Stomach smooth muscle (tissue), 2 donors: ENCODE measurements around the gene SNRPB.
A peak's percentile ranks its signal among the peaks of the same experiment; 100 is the strongest.

Experiments
- H3K27ac ChIP-seq: one replicate; pipeline ENCODE4 v1.7.0; 2013; ENCODE audit warnings: mild to moderate bottlenecking, low read length, inconsistent platforms
- H3K27me3 ChIP-seq, 2 donors: one replicate each; pipeline ENCODE4 v1.7.0; 2013; ENCODE audit warnings: low read length in 2 of 2; ENCODE audit not compliant: insufficient read depth in 2 of 2, control insufficient read depth in 1 of 2
- H3K36me3 ChIP-seq, 2 donors: one replicate each; pipeline ENCODE4 v1.7.0; 2013; ENCODE audit warnings: low read length in 2 of 2; ENCODE audit not compliant: control insufficient read depth in 2 of 2, insufficient read depth in 2 of 2
- H3K4me1 ChIP-seq: one replicate; pipeline ENCODE4 v1.7.0; 2013; ENCODE audit warnings: low read length; ENCODE audit not compliant: control insufficient read depth, insufficient read depth
- H3K4me3 ChIP-seq, 2 donors: one replicate each; pipeline ENCODE4 v1.7.0; 2013; ENCODE audit warnings: low read length in 2 of 2
- H3K9ac ChIP-seq, 2 donors: one replicate each; pipeline ENCODE4 v1.7.0; 2013; ENCODE audit warnings: low read length in 2 of 2, mild to moderate bottlenecking in 1 of 2
- H3K9me3 ChIP-seq, 2 donors: one replicate each; pipeline ENCODE4 v1.7.0; 2013; ENCODE audit warnings: low read length in 2 of 2; ENCODE audit not compliant: control insufficient read depth in 2 of 2
- donor health status: healthy.
- donor health status: Pancreatic carcinoma.

Gene SNRPB

DNA sequence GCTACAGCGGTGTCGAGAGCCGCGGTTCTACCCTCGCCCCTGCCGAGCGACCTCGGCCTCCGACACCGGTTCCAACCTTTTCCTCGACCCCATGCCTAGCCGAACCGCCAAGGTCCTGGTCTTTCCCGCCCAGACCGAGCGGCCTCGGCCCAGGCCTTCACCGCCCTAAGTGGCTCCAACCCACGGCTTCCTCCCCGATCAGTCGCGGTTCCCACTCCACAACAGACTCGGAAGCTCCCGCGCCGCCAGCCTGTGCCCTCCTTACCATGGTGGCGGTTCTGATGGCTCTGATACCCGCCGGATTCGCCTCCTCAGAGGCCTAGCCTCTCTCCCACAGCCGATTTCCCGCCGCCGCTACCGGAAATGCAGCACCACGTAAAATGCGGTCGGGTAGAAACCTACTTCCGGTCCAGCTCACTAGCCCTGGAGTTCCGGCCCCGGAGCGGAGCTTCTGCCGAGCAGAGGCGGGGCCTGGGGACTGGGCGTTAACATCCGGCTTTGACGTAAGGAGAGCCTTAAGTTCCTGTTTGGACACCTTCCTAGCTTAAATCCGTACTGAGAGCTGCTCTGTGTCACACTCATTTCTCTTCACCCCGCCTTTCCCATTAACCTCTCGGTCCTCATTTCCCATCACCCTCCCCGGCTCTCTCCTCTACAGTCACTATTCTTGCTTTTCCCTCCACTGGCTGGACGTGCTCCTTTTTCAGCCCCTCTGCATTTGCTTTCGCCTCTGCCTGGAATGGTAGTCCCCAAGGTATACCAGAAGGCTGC is at the start of gene SNRPB:
Gene SNRPB, minus strand, starts transcription at position 367 of the 771 bp plus-strand sequence. Its CDS starts 99 bp downstream, at position 268.
- Histone ChIP-seq H3K9me3 (no peaks in the 10 kb centered on the region), H3K27me3 (no peaks in the 10 kb centered on the region), H3K9ac (peak within 1 kb of the TSS; percentile 93 to 95)

DNA sequence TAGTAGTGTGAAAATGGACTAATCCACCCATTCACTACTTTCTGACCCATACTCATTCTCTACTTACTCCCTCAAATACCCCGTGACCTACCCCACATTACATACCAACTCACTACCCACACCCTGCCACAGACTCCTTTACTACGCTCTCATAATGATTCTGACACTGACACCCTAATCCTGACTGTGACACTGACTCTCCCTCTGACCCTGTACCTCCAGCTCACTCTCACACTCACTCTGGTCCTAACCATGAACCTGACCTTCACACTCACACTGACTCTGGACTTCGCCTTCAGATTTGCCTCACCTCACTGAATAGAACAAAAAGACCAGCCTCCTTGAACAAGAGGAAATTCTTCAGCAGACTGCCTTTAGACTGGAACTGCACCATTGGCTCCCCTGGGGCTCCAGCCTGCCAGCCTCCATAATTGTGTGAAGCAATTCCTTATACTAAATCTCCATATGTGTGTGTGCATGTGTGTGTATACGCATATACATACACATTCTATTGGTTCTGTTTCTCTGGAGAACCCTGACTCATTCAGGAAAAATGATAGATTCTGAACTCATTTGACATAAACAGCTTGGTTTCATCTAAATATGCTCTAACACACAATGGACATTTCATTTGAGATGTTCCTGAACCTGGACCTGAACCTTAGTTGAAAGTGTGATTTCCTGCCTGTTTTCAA is 48.7 kb upstream of the SNRPB start:
- no peaks in the 10 kb centered on the region for H3K9me3 ChIP-seq
- no peaks in the 10 kb centered on the region for H3K36me3 ChIP-seq
- H3K27ac ChIP-seq, result no peak overlapping the region
- no peak overlapping the region for H3K9ac ChIP-seq
- peaks cover 0 to 2% of the 10 kb centered on the region in 2 donors for H3K27me3 ChIP-seq
- H3K4me3 ChIP-seq, result no peak overlapping the region
- H3K4me1 ChIP-seq, result peaks cover 3% of the 10 kb centered on the region

More for the DNA sequence above, at the start of gene SNRPB:
- Histone ChIP-seq H3K4me3 (peak within 1 kb of the TSS; percentile 91 to 93), H3K27ac (peak within 1 kb of the TSS; percentile 94), H3K36me3 (peaks cover 15 to 16% of the 10 kb centered on the region in 2 donors), H3K4me1 (peaks cover 18% of the 10 kb centered on the region)

DNA sequence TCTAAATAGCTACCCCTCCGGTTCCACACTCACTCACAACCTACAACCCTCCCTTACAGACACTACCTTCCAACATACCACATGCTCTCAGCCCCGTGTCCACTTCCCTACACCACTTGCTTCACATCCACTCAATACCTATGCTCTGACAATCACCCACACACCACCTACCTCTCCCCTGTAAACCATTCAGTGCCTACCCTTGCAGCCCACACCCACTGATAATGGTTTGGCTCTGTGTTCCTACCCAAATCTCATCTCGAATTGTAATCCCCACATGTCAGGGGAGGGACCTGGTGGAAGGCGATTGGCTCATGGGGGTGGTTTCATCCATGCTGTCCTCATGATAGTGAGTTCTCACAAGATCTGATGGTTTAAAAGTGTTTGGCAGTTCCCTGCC is 48.0 kb upstream of the SNRPB start:
- Histone ChIP-seq H3K9ac (no peak overlapping the region), H3K4me1 (no peaks in the 10 kb centered on the region), H3K27ac (no peak overlapping the region), H3K27me3 (peaks cover 0 to 2% of the 10 kb centered on the region in 2 donors), H3K4me3 (no peak overlapping the region), H3K9me3 (no peaks in the 10 kb centered on the region), H3K36me3 (no peaks in the 10 kb centered on the region)

DNA sequence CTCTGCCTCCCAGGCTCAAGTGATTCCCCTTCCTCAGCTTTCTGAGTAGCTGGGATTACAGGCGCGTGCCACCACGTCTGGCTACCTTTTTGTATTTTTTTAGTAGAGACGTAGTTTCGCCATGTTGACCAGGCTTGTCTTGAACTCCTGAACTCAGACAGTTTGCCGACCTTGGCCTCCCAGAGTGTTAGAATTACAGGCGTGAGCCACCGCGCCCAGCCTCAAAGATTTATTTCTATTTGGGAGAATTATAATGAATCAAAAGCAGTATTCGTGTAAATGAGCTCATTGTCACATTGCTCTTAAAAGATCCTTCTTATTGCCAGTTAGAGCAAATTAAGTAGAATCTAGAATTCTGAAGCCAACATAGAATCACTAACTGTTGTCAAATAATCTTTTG is 47.5 kb upstream of the SNRPB start:
- no peaks in the 10 kb centered on the region for H3K4me1 ChIP-seq
- H3K9me3 ChIP-seq, result no peaks in the 10 kb centered on the region
- peaks cover 0 to 2% of the 10 kb centered on the region in 2 donors for H3K27me3 ChIP-seq
- H3K36me3 ChIP-seq, result no peaks in the 10 kb centered on the region
- no peak overlapping the region for H3K4me3 ChIP-seq
- H3K27ac ChIP-seq, result no peak overlapping the region
- H3K9ac ChIP-seq, result no peak overlapping the region

DNA sequence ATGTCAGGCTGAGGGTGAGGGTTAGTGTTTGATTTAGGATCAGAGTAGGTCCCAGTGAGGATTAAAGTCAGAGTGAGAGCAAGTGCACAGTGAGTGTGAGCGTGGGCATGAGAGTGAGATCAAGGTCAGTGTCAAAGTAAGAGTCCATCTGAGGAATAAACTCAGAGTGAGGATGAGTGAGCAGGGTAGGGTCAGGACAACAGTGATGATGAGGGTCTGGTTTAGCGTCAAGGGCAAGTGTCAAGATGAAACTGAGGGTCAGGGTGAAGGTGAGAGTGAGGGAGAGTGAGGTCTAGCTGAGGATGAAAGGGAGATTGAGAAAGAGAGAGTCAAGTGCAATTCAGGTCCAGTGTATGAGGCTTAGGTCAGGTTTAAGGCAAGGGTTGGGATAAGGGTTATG is 45.8 kb upstream of the SNRPB start:
- H3K9ac ChIP-seq, result no peak overlapping the region
- no peak overlapping the region for H3K4me3 ChIP-seq
- no peak overlapping the region for H3K27ac ChIP-seq
- no peaks in the 10 kb centered on the region for H3K36me3 ChIP-seq
- no peaks in the 10 kb centered on the region for H3K9me3 ChIP-seq
- no peaks in the 10 kb centered on the region for H3K4me1 ChIP-seq
- peaks cover 0 to 1% of the 10 kb centered on the region in 2 donors for H3K27me3 ChIP-seq

DNA sequence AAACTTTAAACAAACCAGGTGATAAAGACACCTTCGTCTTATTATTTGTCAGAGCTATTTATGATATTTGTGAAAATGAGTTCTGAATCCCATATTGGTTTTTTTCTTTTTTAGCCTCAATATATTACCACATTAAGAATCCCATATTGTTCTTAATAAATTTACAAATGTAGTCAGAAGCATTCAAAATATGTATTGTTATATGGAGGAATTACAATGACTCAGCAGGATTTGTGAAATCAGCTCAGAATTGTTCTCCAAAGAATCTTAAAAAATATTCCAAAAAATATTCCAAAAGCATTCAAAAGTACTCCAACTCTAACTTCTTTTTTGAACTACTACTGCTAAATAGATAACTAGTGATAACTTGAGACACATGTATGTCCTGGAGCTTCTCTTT is 44.6 kb upstream of the SNRPB start:
- H3K36me3 ChIP-seq, result no peaks in the 10 kb centered on the region
- H3K9ac ChIP-seq, result no peak overlapping the region
- H3K27ac ChIP-seq, result no peak overlapping the region
- no peaks in the 10 kb centered on the region for H3K4me1 ChIP-seq
- H3K9me3 ChIP-seq, result no peaks in the 10 kb centered on the region
- H3K4me3 ChIP-seq, result no peak overlapping the region
- H3K27me3 ChIP-seq, result no peaks in the 10 kb centered on the region

DNA sequence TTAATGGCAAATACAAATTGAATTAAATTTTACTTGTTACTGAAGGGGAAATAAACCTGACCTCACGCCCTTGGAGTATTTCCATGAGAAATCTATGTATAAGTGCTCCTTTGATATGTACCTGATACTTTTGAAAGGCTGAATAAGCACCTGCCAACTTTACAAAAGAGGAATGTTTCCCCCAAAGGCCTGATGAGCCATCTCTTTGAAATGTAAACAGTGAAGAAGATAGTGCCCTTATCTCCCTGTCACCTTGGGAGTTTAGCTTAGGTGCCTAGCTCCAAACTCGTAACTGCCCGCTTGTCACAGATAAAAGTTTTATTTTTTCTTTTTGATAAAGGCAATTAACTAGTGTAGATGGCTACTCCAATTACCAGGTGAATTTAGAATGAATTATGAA is 39.2 kb upstream of the SNRPB start:
- peak overlapping the region in 1 of 2 donors; percentile 99 for H3K4me3 ChIP-seq
- H3K27me3 ChIP-seq, result no peaks in the 10 kb centered on the region
- H3K27ac ChIP-seq, result no peak overlapping the region
- H3K36me3 ChIP-seq, result no peaks in the 10 kb centered on the region
- no peak overlapping the region for H3K9ac ChIP-seq
- peaks cover 15% of the 10 kb centered on the region for H3K4me1 ChIP-seq
- no peaks in the 10 kb centered on the region for H3K9me3 ChIP-seq

DNA sequence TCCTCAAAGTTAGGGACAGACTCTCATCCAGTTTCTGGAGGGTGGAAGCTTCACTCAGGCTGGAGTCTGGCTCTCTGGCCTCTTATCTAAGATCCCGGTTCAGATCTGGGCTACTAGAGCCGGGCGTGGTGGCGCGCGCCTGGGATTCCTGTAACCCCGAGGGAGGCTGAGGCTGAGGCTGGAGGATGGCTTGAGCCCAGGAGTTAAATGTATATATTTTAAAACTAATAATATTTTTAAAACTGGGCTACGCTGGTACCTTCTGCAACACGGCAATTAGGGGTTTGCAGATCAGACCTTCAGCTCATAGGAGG is 38.8 kb upstream of the SNRPB start:
- peak overlapping the region; percentile 94 to 99 for H3K9ac ChIP-seq
- H3K4me3 ChIP-seq, result peak overlapping the region; percentile 95 to 99
- no peaks in the 10 kb centered on the region for H3K36me3 ChIP-seq
- H3K27ac ChIP-seq, result peak overlapping the region; percentile 89
- peaks cover 15% of the 10 kb centered on the region for H3K4me1 ChIP-seq
- H3K27me3 ChIP-seq, result no peaks in the 10 kb centered on the region
- no peaks in the 10 kb centered on the region for H3K9me3 ChIP-seq

DNA sequence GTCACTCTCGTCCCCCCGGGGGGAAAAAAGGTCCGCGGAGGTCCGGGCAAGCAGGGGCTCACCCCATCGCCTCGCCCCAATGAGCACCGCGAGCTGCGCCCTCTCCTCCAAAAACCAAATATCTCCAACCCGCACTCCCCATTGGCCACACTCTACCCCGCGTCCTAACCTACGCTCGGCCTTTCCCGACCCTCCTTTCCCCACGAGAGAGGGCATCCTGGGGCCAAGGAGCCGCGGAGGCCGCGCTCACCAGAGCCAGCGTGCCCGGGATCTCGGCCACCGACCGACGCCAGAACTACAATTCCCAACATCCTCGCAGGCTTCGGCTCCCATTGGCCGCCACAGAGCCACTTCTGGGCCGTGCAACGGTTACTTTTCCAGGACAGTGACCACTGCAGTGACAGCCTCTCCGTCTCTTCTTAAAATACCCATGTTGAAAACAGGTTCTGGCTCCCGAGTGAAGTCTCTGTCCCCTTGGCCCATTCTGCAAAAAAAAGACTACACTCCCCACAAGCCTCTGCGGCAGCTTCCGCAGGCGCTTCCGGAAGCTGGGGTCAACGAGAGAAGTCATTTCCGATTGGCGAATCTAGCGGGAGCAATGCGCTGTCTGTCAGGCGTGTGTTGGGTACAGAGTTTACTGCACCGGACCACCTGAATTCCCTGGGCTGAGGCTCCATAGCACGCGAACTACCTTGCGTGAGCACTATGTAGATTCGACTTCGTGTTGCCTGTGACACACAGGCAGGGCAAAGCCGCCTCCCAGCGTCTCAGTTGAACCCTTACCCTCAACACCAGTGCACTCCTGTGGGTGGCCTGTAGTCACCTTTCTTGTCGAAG is 38.3 kb upstream of the SNRPB start, which contains the start of gene ZNF343:
Gene ZNF343, minus strand, starts transcription at position 285 of the 837 bp plus-strand sequence. CDS start 15,020 bp downstream, outside the sequence.
- Histone ChIP-seq H3K27ac (peak within 1 kb of the TSS; percentile 89), H3K27me3 (no peaks in the 10 kb centered on the region), H3K9me3 (no peaks in the 10 kb centered on the region), H3K9ac (peak within 1 kb of the TSS; percentile 94 to 99), H3K4me1 (peaks cover 15% of the 10 kb centered on the region), H3K4me3 (peak within 1 kb of the TSS; percentile 95 to 99), H3K36me3 (no peaks in the 10 kb centered on the region)

DNA sequence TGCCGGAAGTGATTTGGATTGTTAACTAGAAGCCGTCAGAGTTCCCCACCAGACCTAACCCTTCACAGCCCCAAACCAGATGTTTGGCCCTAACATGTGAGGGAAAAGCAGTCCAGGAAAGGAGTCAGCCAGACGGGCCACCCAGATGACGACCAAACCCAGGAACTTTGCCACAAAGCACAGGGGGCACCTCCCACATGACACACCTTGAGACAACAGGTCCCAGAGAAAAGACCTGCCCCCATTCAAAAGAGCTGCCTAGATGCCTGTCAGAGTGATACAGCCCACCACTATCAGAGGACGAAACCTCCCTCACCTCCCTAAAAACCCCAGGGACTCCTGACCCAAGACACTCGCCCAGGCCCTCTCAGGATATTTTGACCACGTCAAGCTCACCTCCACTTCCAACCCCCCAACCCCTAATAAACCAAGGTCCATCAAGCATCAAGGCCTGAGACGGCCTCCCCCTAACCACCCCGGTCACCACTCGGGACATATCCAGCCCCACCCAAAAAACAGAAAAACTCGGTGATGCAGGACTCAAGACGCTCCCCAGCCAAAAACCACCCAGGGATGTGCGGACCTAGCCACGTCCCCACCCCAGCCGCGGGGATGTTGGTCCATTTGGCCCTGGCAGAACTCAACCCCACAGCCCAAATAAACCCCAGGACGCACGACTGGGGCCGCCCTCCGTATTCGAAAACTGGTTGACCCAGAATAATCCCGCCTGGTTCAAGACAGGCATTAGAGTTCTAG is 37.5 kb upstream of the SNRPB start:
- peak overlapping the region; percentile 95 to 99 for H3K4me3 ChIP-seq
- H3K27ac ChIP-seq, result peak overlapping the region; percentile 89
- no peaks in the 10 kb centered on the region for H3K9me3 ChIP-seq
- peak overlapping the region; percentile 94 to 99 for H3K9ac ChIP-seq
- no peaks in the 10 kb centered on the region for H3K27me3 ChIP-seq
- peaks cover 15% of the 10 kb centered on the region for H3K4me1 ChIP-seq
- no peaks in the 10 kb centered on the region for H3K36me3 ChIP-seq
